ENCODE measurements around the gene CHST9. TPM values are rescaled to one million over a fixed set of nuclear protein-coding genes. Genes with fewer than 3 reads are reported as not detected.

The CHST9 gene
- total and polyA plus RNA-seq, 10 of the 15 experiments (the other 5 are each of a cell fraction or from before 2014, with no cell fraction given), result 0.34 TPM; not detected in 9

- TF ChIP-seq CUX1 (IDR thresholded peaks at IDR 0.05; ENCODE audit: insufficient replicate concordance, low read depth, low read length) (no peak), E4F1 (IDR thresholded peaks at IDR 0.05; ENCODE audit: borderline replicate concordance, partially characterized antibody) (no peak), REST (IDR thresholded peaks at IDR 0.05; ENCODE audit: low read depth, low read length) (no peak), RCOR1 (conservative IDR thresholded peaks at IDR 0.05; ENCODE audit: low read depth, low read length) (no peak)
Measured at GRCh38 chr18:26970637-26971036, 214.5 kb downstream of the CHST9 start (continued).

All from GM12878 (cell line).